ENCODE measurements around the gene TSBP1.

GRCh38 chr6:32405656-32406055 lies 34.0 kb upstream of the TSBP1 start:
- no peak for TF ChIP-seq CTCF (conservative IDR thresholded peaks at IDR 0.05; ENCODE audit: low read length)
- TF ChIP-seq EZH2phosphoT487 (IDR thresholded peaks at IDR 0.05; ENCODE audit: borderline replicate concordance, low read depth, low read length) = no peak
